SU-DHL-6 (cell line): Measurements from ENCODE around the gene ISG20L2.

Experiments
- H2AFZ ChIP-seq: fragments of 200-600 bp; sonication (generic); 2 replicates; pipeline ENCODE4 v1.6.1; 2014; ENCODE audit warnings: low read depth, mild to moderate bottlenecking, moderate library complexity, mixed read lengths, antibody characterized with exemption, low read length; ENCODE audit not compliant: severe bottlenecking
- H3F3A ChIP-seq: fragments of 200-600 bp; shearing (Covaris generic); 2 replicates; pipeline ENCODE4 v1.6.0; 2016; ENCODE audit warnings: antibody characterized with exemption, mild to moderate bottlenecking; ENCODE audit not compliant: insufficient read depth
- H3K27ac ChIP-seq: fragments of 200-600 bp; sonication (generic); 2 replicates; pipeline ENCODE4 v1.5.1; 2016; ENCODE audit warnings: low read depth, mild to moderate bottlenecking, low read length, moderate library complexity, mixed read lengths
- H3K27me3 ChIP-seq: fragments of 200-600 bp; sonication (generic), shearing (Covaris generic); 2 replicates; pipeline ENCODE4 v1.6.0; 2014; ENCODE audit warnings: mild to moderate bottlenecking, low read length
- H3K36me3 ChIP-seq: fragments of 200-600 bp; sonication (generic); 2 replicates; pipeline ENCODE4 v1.6.1; 2014; ENCODE audit warnings: mild to moderate bottlenecking, low read length, mixed read lengths
- H3K4me2 ChIP-seq: fragments of 300-600, 200-600 bp; shearing (Covaris generic), sonication (generic); 2 replicates; pipeline ENCODE4 v1.6.0; 2014; ENCODE audit warnings: low read length, low read depth, mild to moderate bottlenecking; ENCODE audit not compliant: poor library complexity, severe bottlenecking
- H3K4me3 ChIP-seq: fragments of 200-600 bp; sonication (generic); 2 replicates; pipeline ENCODE4 v1.5.1; 2014; ENCODE audit warnings: antibody characterized with exemption, low read length, mild to moderate bottlenecking, mixed read lengths; ENCODE audit not compliant: insufficient read depth, poor library complexity, severe bottlenecking
- H3K79me2 ChIP-seq: fragments of 200-600 bp; sonication (generic); 2 replicates; pipeline ENCODE4 v1.6.1; 2014; ENCODE audit warnings: mild to moderate bottlenecking, low read length, moderate library complexity; ENCODE audit not compliant: insufficient read depth
- H3K9ac ChIP-seq: fragments of 200-600 bp; sonication (generic); 2 replicates; pipeline ENCODE4 v1.7.0; 2014; ENCODE audit warnings: mild to moderate bottlenecking, low read length
- H3K9me2 ChIP-seq: fragments of 200-600 bp; sonication (generic); replicated peaks from 2 replicates; pipeline ENCODE4 v1.6.1; 2014; ENCODE audit warnings: low read length; ENCODE audit not compliant: insufficient read depth
- H3K9me3 ChIP-seq: fragments of 200-600 bp; sonication (generic); 2 replicates; pipeline ENCODE4 v1.6.1; 2014; ENCODE audit warnings: low read length, mixed read lengths; ENCODE audit not compliant: insufficient read depth
- H4K20me1 ChIP-seq: fragments of 200-600 bp; sonication (generic); 2 replicates; pipeline ENCODE4 v1.6.1; 2014; ENCODE audit warnings: low read depth, mild to moderate bottlenecking, antibody characterized with exemption, low read length, moderate library complexity, mixed read lengths
- CTCF ChIP-seq: fragments of 200-600 bp; sonication (generic); IDR thresholded peaks from one replicate; pipeline ENCODE4 v1.5.1; 2017; ENCODE audit warnings: antibody characterized with exemption, mild to moderate bottlenecking, low read length, moderate library complexity; ENCODE audit not compliant: insufficient read depth, poor library complexity, severe bottlenecking
- EZH2phosphoT487 ChIP-seq: fragments of 200-600 bp; sonication (generic), shearing (Covaris generic); conservative IDR thresholded peaks from 2 replicates; pipeline ENCODE4 v1.6.1; 2018; ENCODE audit warnings: mild to moderate bottlenecking, antibody characterized with exemption, low read length, moderate library complexity, mixed read lengths

ISG20L2 gene

GRCh38 chr1:156681196-156681960 is 47.2 kb downstream of the ISG20L2 start:
- Histone ChIP-seq H3K9me2 (no peaks in the 10 kb centered on the region), H2AFZ (no peak overlapping the region), H3K4me2 (no peak overlapping the region), H3F3A (no peaks in the 10 kb centered on the region), H3K9me3 (no peaks in the 10 kb centered on the region), H3K36me3 (no peaks in the 10 kb centered on the region), H3K79me2 (no peaks in the 10 kb centered on the region), H3K4me3 (no peak overlapping the region), H3K9ac (no peak overlapping the region), H3K27ac (no peak overlapping the region), H3K27me3 (no peaks in the 10 kb centered on the region), H4K20me1 (no peaks in the 10 kb centered on the region)
- TF ChIP-seq EZH2phosphoT487 (no peak), CTCF (no peak)

- no peak overlapping the region for H3K27ac ChIP-seq
- no peaks in the 10 kb centered on the region for H3F3A ChIP-seq
- H3K79me2 ChIP-seq: no peaks in the 10 kb centered on the region
- TF ChIP-seq EZH2phosphoT487 (no peak), CTCF (no peak)
- H3K9ac ChIP-seq: no peak overlapping the region
- H3K4me3 ChIP-seq: no peak overlapping the region
- no peaks in the 10 kb centered on the region for H3K9me3 ChIP-seq
- H4K20me1 ChIP-seq: no peaks in the 10 kb centered on the region
- H3K27me3 ChIP-seq: no peaks in the 10 kb centered on the region
- no peak overlapping the region for H2AFZ ChIP-seq
- H3K4me2 ChIP-seq: no peak overlapping the region
- H3K36me3 ChIP-seq: no peaks in the 10 kb centered on the region
- no peaks in the 10 kb centered on the region for H3K9me2 ChIP-seq
Measured at GRCh38 chr1:156680056-156680455, 48.5 kb downstream of the ISG20L2 start.

GRCh38 chr1:156677616-156678596 is 50.7 kb downstream of the ISG20L2 start:
- TF ChIP-seq CTCF (peak; percentile 69), EZH2phosphoT487 (no peak)
- no peak overlapping the region for H3K9ac ChIP-seq
- no peaks in the 10 kb centered on the region for H3F3A ChIP-seq
- no peaks in the 10 kb centered on the region for H4K20me1 ChIP-seq
- no peaks in the 10 kb centered on the region for H3K79me2 ChIP-seq
- H3K36me3 ChIP-seq: no peaks in the 10 kb centered on the region
- no peak overlapping the region for H3K4me2 ChIP-seq
- H3K9me2 ChIP-seq: no peaks in the 10 kb centered on the region
- no peak overlapping the region for H3K4me3 ChIP-seq
- H3K9me3 ChIP-seq: no peaks in the 10 kb centered on the region
- H2AFZ ChIP-seq: no peak overlapping the region
- H3K27ac ChIP-seq: no peak overlapping the region
- no peaks in the 10 kb centered on the region for H3K27me3 ChIP-seq
